HG02642 (cell line): ENCODE data around the gene EXTL2.
"Not testable (repeated sequence)": the region's sequence is repeated elsewhere in the genome, so short reads cannot be mapped to it uniquely, and the experiment has no call there.

Experiments
- ATAC-seq: cut with Tn5 transposase; IDR thresholded peaks from one replicate; pipeline ENCODE4 v1.9.1; 2021; ENCODE audit warnings: mild to moderate bottlenecking; ENCODE audit not compliant: unreplicated experiment, poor library complexity

EXTL2 gene

GRCh38 chr1:100904528-100904927 is 9.9 kb upstream of the EXTL2 start:
- no peak for ATAC-seq

- ATAC-seq: no peak
Measured at GRCh38 chr1:100903777-100904176, 9.1 kb upstream of the EXTL2 start.

GRCh38 chr1:100902365-100902764 is 7.7 kb upstream of the EXTL2 start:
- ATAC-seq: no peak

- ATAC-seq: peak; percentile 38
Measured at GRCh38 chr1:100896481-100896982, 1.9 kb upstream of the EXTL2 start.

GRCh38 chr1:100895540-100896480 is 1.2 kb upstream of the EXTL2 start, which contains the start of gene SLC30A7:
Gene SLC30A7, plus strand, starts transcription at chr1:100896090. Its CDS starts 173 bp downstream, at chr1:100896263.
- ATAC-seq: peak; percentile 83

GRCh38 chr1:100893718-100894117 is 924 bp downstream of the EXTL2 start:
- no peak for ATAC-seq

- ATAC-seq: no peak
Measured at GRCh38 chr1:100892554-100892953, 2.1 kb downstream of the EXTL2 start.

- no peak for ATAC-seq
Measured at GRCh38 chr1:100891380-100891779, 3.3 kb downstream of the EXTL2 start.

GRCh38 chr1:100889869-100890482 is 4.7 kb downstream of the EXTL2 start:
- ATAC-seq: not testable (repeated sequence)

- not testable (repeated sequence) for ATAC-seq
Measured at GRCh38 chr1:100889007-100889406, 5.6 kb downstream of the EXTL2 start.

GRCh38 chr1:100883963-100884362 is 10.7 kb downstream of the EXTL2 start:
- no peak for ATAC-seq

- ATAC-seq: no peak
Measured at GRCh38 chr1:100882698-100883097, 11.9 kb downstream of the EXTL2 start.

GRCh38 chr1:100881687-100882086 is 13.0 kb downstream of the EXTL2 start:
- ATAC-seq: no peak

- no peak for ATAC-seq
Measured at GRCh38 chr1:100879422-100879821, 15.2 kb downstream of the EXTL2 start.

- no peak for ATAC-seq
Measured at GRCh38 chr1:100876291-100876690, 18.4 kb downstream of the EXTL2 start.

- ATAC-seq: no peak
Measured at GRCh38 chr1:100875228-100875627, 19.4 kb downstream of the EXTL2 start.

- no peak for ATAC-seq
Measured at GRCh38 chr1:100874433-100874832, 20.2 kb downstream of the EXTL2 start.

- no peak for ATAC-seq
Measured at GRCh38 chr1:100869996-100870395, 24.6 kb downstream of the EXTL2 start.

GRCh38 chr1:100868364-100868995 is 26.2 kb downstream of the EXTL2 start:
- no peak for ATAC-seq

- no peak for ATAC-seq
Measured at GRCh38 chr1:100866901-100867206, 27.8 kb downstream of the EXTL2 start.
